GM12878 (cell line): Measurements from ENCODE around the gene EP300. TPM values are rescaled to one million over a fixed set of nuclear protein-coding genes. Genes with fewer than 3 reads are reported as not detected.
A peak's percentile ranks its signal among the peaks of the same experiment; 100 is the strongest.

Experiments used
- ATF2 ChIP-seq: IDR thresholded peaks from 2 replicates; pipeline ENCODE4 v1.6.1; 2012; ENCODE audit warnings: low read length, inconsistent platforms
- BACH1 ChIP-seq: fragments of 450-650 bp; IDR thresholded peaks from 2 replicates; pipeline ENCODE4 v1.6.1; 2017; ENCODE audit warnings: mild to moderate bottlenecking, borderline replicate concordance
- E2F8 ChIP-seq: fragments of 450-650 bp; IDR thresholded peaks from 2 replicates; pipeline ENCODE4 v1.6.1; 2018; ENCODE audit warnings: mild to moderate bottlenecking, low read depth, moderate library complexity; ENCODE audit not compliant: partially characterized antibody
- EGR1 ChIP-seq, 2 experiments: IDR thresholded peaks; 1 replicate in 1 of 2; 2 replicates in 1 of 2; pipeline ENCODE4 v1.6.1; 2011 to 2012; ENCODE audit warnings: low read depth in 2 of 2, low read length in 2 of 2, borderline replicate concordance in 1 of 2, mild to moderate bottlenecking in 1 of 2, moderate library complexity in 1 of 2
- ETV6 ChIP-seq, 2 experiments: fragments of 450-650 bp in 1 of 2; IDR thresholded peaks in 1 of 2; conservative IDR thresholded peaks in 1 of 2; 2 replicates each; pipeline ENCODE4 v1.6.1; 2014; ENCODE audit warnings: antibody characterized with exemption in 1 of 2, borderline replicate concordance in 1 of 2, low read depth in 1 of 2, mild to moderate bottlenecking in 1 of 2, moderate library complexity in 1 of 2
- FOS ChIP-seq: IDR thresholded peaks from 3 replicates; pipeline ENCODE4 v1.6.1; 2011; ENCODE audit warnings: borderline replicate concordance; ENCODE audit not compliant: insufficient read length; ENCODE audit errors: extremely low read depth
- HDAC6 ChIP-seq: fragments of 200-600 bp; sonication (generic); IDR thresholded peaks from one replicate; pipeline ENCODE4 v1.8.0; 2017; ENCODE audit warnings: antibody characterized with exemption; ENCODE audit not compliant: unreplicated experiment
- HDGF ChIP-seq: fragments of 450-650 bp; IDR thresholded peaks from 2 replicates; pipeline ENCODE4 v1.6.1; 2016; ENCODE audit warnings: antibody characterized with exemption
- IKZF1 ChIP-seq: fragments of 450-650 bp; conservative IDR thresholded peaks from 2 replicates; pipeline ENCODE4 v1.6.1; 2017; ENCODE audit warnings: antibody characterized with exemption, mild to moderate bottlenecking
- IKZF2 ChIP-seq, 2 experiments: fragments of 450-650 bp; IDR thresholded peaks; 2 replicates each; pipeline ENCODE4 v1.6.1; 2017; ENCODE audit warnings: mild to moderate bottlenecking in 2 of 2, moderate library complexity in 2 of 2
- NFYA ChIP-seq: IDR thresholded peaks from 2 replicates; pipeline ENCODE4 v1.6.1; 2011; ENCODE audit warnings: low read depth, mild to moderate bottlenecking, low read length, improper control_type of control experiment, borderline replicate concordance
- NKRF ChIP-seq: fragments of 450-650 bp; conservative IDR thresholded peaks from 2 replicates; pipeline ENCODE4 v1.6.1; 2017; ENCODE audit warnings: mild to moderate bottlenecking, moderate library complexity
- PBX3 ChIP-seq: IDR thresholded peaks from 2 replicates; pipeline ENCODE4 v1.6.1; 2011; ENCODE audit warnings: mild to moderate bottlenecking, low read depth, low read length, moderate library complexity; ENCODE audit not compliant: insufficient replicate concordance
- PML ChIP-seq: IDR thresholded peaks from 2 replicates; pipeline ENCODE4 v1.6.1; 2012; ENCODE audit warnings: low read length, inconsistent platforms
- RAD51 ChIP-seq: fragments of 450-650 bp; IDR thresholded peaks from 2 replicates; pipeline ENCODE4 v1.6.1; 2016; ENCODE audit warnings: moderate library complexity, mild to moderate bottlenecking, inconsistent platforms
- RB1 ChIP-seq: fragments of 450-650 bp; formaldehyde crosslinking; IDR thresholded peaks from 2 replicates; pipeline ENCODE4 v1.6.1; 2017; ENCODE audit warnings: mild to moderate bottlenecking, borderline replicate concordance
- RELA ChIP-seq: fragments of 450-650 bp; IDR thresholded peaks from 2 replicates; pipeline ENCODE4 v1.8.0; 2014; ENCODE audit warnings: borderline replicate concordance; ENCODE audit not compliant: partially characterized antibody
- SIX5 ChIP-seq: IDR thresholded peaks from 2 replicates; pipeline ENCODE4 v1.6.1; 2011; ENCODE audit warnings: mild to moderate bottlenecking, low read depth, low read length, moderate library complexity; ENCODE audit not compliant: severe bottlenecking
- SUZ12 ChIP-seq: fragments of 200-600 bp; sonication (generic); IDR thresholded peaks from one replicate; pipeline ENCODE4 v1.6.1; 2018; ENCODE audit warnings: antibody characterized with exemption, mild to moderate bottlenecking; ENCODE audit not compliant: unreplicated experiment
- USF2 ChIP-seq: IDR thresholded peaks from 2 replicates; pipeline ENCODE4 v1.6.1; 2011; ENCODE audit warnings: low read depth, low read length, improper control_type of control experiment, borderline replicate concordance
- polyA plus RNA-seq, 11 experiments: library from polyadenylated mRNA; depleted of rRNA in 4 of 11; unstranded in 6 of 11; stranded (reverse) in 5 of 11; fragments of >200 nt; fragmentation: Nextera tagmentation in 4 of 11; fragmentation: Illumina TruSeq in 1 of 11; extraction: Ambion mirVana in 4 of 11; extraction: Trizol in 1 of 11; gene quantifications; 1 replicate in 1 of 11; 2 replicates in 10 of 11; pipeline versions ENCODE4 v1.2.1 to v1.2.3, GENCODE V29; 2011 to 2016; ENCODE audit warnings: inconsistent platforms in 2 of 11, missing spikeins in 2 of 11, low read depth in 1 of 11
- total RNA-seq, 4 experiments: library from RNA; depleted of rRNA in 3 of 4; stranded (reverse); fragments of >200 nt in 3 of 4; fragmentation: Illumina TruSeq in 1 of 4; extraction: Trizol in 1 of 4; gene quantifications; 2 replicates each; pipeline versions ENCODE4 v1.2.1 to v1.2.3, GENCODE V29; 2013 to 2021

The EP300 gene
- total and polyA plus RNA-seq, 10 of the 15 experiments (the other 5 are each of a cell fraction or from before 2014, with no cell fraction given) = 5.5 to 48.5 (median 23.6) TPM

GRCh38 chr22:41197038-41197972 lies 104.9 kb downstream of the EP300 start (continued):
- TF ChIP-seq E2F8 = peak; percentile 50
- no peak for TF ChIP-seq HDAC6
- no peak for TF ChIP-seq PML
- TF ChIP-seq BACH1 = 0 out of 2 replicates have a peak, but pooled peaks have one; percentile 31
- no peak for TF ChIP-seq FOS
- TF ChIP-seq EGR1 (IDR thresholded peaks at IDR 0.05; ENCODE audit: borderline replicate concordance in 1 of 2, low read depth in 2 of 2, low read length in 2 of 2) = no peak
- no peak for TF ChIP-seq SUZ12
- no peak for TF ChIP-seq ETV6 (conservative IDR thresholded peaks at IDR 0.05 in 1 of 2, IDR thresholded peaks at IDR 0.05 in 1 of 2; ENCODE audit: borderline replicate concordance in 1 of 2, low read depth in 1 of 2)
- no peak for TF ChIP-seq SIX5
- TF ChIP-seq NFYA = no peak
- TF ChIP-seq IKZF2 (IDR thresholded peaks at IDR 0.05) = peak; percentile 31 to 52; a peak in 2 of 4 replicates
- TF ChIP-seq RAD51 = peak; percentile 85
- TF ChIP-seq RELA = no peak
- TF ChIP-seq IKZF1 = peak; percentile 76
- no peak for TF ChIP-seq PBX3
- peak; percentile 67 for TF ChIP-seq USF2
- no peak for TF ChIP-seq ATF2
- no peak for TF ChIP-seq HDGF
- peak; percentile 65; the same call in 1 of the 2 replicates for TF ChIP-seq RB1
- no peak for TF ChIP-seq NKRF
